Measurements from ENCODE around the gene UVRAG. TPM values are rescaled to one million over a fixed set of nuclear protein-coding genes. Genes with fewer than 3 reads are reported as not detected.
A peak's percentile ranks its signal among the peaks of the same experiment; 100 is the strongest.

The UVRAG gene
- total and polyA plus RNA-seq, 2 of the 13 experiments (the other 11 are each of a cell fraction or from before 2014, with no cell fraction given), result 9.7 to 17.3 TPM

- TF ChIP-seq, protein P1, sequence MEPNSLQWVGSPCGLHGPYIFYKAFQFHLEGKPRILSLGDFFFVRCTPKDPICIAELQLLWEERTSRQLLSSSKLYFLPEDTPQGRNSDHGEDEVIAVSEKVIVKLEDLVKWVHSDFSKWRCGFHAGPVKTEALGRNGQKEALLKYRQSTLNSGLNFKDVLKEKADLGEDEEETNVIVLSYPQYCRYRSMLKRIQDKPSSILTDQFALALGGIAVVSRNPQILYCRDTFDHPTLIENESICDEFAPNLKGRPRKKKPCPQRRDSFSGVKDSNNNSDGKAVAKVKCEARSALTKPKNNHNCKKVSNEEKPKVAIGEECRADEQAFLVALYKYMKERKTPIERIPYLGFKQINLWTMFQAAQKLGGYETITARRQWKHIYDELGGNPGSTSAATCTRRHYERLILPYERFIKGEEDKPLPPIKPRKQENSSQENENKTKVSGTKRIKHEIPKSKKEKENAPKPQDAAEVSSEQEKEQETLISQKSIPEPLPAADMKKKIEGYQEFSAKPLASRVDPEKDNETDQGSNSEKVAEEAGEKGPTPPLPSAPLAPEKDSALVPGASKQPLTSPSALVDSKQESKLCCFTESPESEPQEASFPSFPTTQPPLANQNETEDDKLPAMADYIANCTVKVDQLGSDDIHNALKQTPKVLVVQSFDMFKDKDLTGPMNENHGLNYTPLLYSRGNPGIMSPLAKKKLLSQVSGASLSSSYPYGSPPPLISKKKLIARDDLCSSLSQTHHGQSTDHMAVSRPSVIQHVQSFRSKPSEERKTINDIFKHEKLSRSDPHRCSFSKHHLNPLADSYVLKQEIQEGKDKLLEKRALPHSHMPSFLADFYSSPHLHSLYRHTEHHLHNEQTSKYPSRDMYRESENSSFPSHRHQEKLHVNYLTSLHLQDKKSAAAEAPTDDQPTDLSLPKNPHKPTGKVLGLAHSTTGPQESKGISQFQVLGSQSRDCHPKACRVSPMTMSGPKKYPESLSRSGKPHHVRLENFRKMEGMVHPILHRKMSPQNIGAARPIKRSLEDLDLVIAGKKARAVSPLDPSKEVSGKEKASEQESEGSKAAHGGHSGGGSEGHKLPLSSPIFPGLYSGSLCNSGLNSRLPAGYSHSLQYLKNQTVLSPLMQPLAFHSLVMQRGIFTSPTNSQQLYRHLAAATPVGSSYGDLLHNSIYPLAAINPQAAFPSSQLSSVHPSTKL (CRISPR knock-in tag; IDR thresholded peaks at IDR 0.05), result peak; percentile 66
- TF ChIP-seq NR2F6 (IDR thresholded peaks at IDR 0.05) (no peak), NR2F6 (CRISPR knock-in tag; IDR thresholded peaks at IDR 0.05) (peak; percentile 21; the same call in 1 of the 2 replicates), THAP11 (CRISPR knock-in tag; IDR thresholded peaks at IDR 0.05) (0 out of 2 replicates have a peak, but pooled peaks have one; percentile 24), NONO (IDR thresholded peaks at IDR 0.05) (no peak), NONO (CRISPR knock-in tag; conservative IDR thresholded peaks at IDR 0.05) (0 out of 2 replicates have a peak, but pooled peaks have one; percentile 17), ZNF331 (CRISPR knock-in tag; IDR thresholded peaks at IDR 0.05) (peak; percentile 29; the same call in 1 of the 2 replicates), ZNF547 (CRISPR knock-in tag; IDR thresholded peaks at IDR 0.05) (no peak), ZNF574 (CRISPR knock-in tag; IDR thresholded peaks at IDR 0.05) (peak; percentile 51; the same call in 1 of the 2 replicates), ZNF17 (CRISPR knock-in tag; IDR thresholded peaks at IDR 0.05) (no peak), PHF21A (CRISPR knock-in tag; IDR thresholded peaks at IDR 0.05) (peak; percentile 74), ELF3 (CRISPR knock-in tag; IDR thresholded peaks at IDR 0.05) (0 out of 2 replicates have a peak, but pooled peaks have one; percentile 23), ZHX2 (IDR thresholded peaks at IDR 0.05; ENCODE audit: low read depth) (no peak), ZHX2 (CRISPR knock-in tag; IDR thresholded peaks at IDR 0.05; ENCODE audit: borderline replicate concordance) (no peak)
- TF ChIP-seq, protein P2, sequence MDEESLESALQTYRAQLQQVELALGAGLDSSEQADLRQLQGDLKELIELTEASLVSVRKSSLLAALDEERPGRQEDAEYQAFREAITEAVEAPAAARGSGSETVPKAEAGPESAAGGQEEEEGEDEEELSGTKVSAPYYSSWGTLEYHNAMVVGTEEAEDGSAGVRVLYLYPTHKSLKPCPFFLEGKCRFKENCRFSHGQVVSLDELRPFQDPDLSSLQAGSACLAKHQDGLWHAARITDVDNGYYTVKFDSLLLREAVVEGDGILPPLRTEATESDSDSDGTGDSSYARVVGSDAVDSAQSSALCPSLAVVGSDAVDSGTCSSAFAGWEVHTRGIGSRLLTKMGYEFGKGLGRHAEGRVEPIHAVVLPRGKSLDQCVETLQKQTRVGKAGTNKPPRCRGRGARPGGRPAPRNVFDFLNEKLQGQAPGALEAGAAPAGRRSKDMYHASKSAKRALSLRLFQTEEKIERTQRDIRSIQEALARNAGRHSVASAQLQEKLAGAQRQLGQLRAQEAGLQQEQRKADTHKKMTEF (CRISPR knock-in tag; IDR thresholded peaks at IDR 0.05), result peak; percentile 58; the same call in 1 of the 2 replicates
These were observed 21.8 kb upstream of the UVRAG start (continued) for GRCh38 chr11:75792997-75793800.

Data from HepG2 (cell line).